DOHH2 (cell line): ENCODE data around the gene ADGRB2.

ENCODE experiments used
- H3F3A ChIP-seq: fragments of 200-600 bp; sonication (generic), shearing (Covaris generic); 2 replicates; pipeline ENCODE4 v1.6.0; 2016; ENCODE audit warnings: antibody characterized with exemption, mild to moderate bottlenecking; ENCODE audit not compliant: control insufficient read depth, insufficient read depth
- H3K27ac ChIP-seq: fragments of 200-600 bp; sonication (generic); 2 replicates; pipeline ENCODE4 v1.5.1; 2014; ENCODE audit warnings: low read depth, mild to moderate bottlenecking, low read length, moderate library complexity
- H3K27me3 ChIP-seq: fragments of 200-600 bp; sonication (generic); 2 replicates; pipeline ENCODE4 v1.6.1; 2014; ENCODE audit warnings: mild to moderate bottlenecking, low read length, mixed read lengths; ENCODE audit not compliant: control insufficient read depth
- H3K36me3 ChIP-seq: fragments of 200-600 bp; sonication (generic); 2 replicates; pipeline ENCODE4 v1.6.1; 2014; ENCODE audit warnings: mild to moderate bottlenecking, low read length, moderate library complexity, mixed read lengths; ENCODE audit not compliant: control insufficient read depth
- H3K4me1 ChIP-seq: fragments of 200-600 bp; sonication (generic); 2 replicates; pipeline ENCODE4 v1.6.1; 2014; ENCODE audit warnings: mild to moderate bottlenecking, low read length, mixed read lengths; ENCODE audit not compliant: control insufficient read depth
- H3K4me2 ChIP-seq: fragments of 200-600 bp; sonication (generic); 2 replicates; pipeline ENCODE4 v1.6.0; 2014; ENCODE audit warnings: mild to moderate bottlenecking, low read length, moderate library complexity
- H3K4me3 ChIP-seq: fragments of 200-600 bp; sonication (generic); 2 replicates; pipeline ENCODE4 v1.5.1; 2014; ENCODE audit warnings: mild to moderate bottlenecking, low read length, mixed read lengths
- H3K79me2 ChIP-seq: fragments of 200-600 bp; sonication (generic); 2 replicates; pipeline ENCODE4 v1.6.1; 2014; ENCODE audit warnings: mild to moderate bottlenecking, low read length, mixed read lengths; ENCODE audit not compliant: control insufficient read depth
- H3K9me2 ChIP-seq: fragments of 200-600 bp; sonication (generic); replicated peaks from 2 replicates; pipeline ENCODE4 v1.6.1; 2014; ENCODE audit warnings: mild to moderate bottlenecking, low read length, mixed read lengths; ENCODE audit not compliant: control insufficient read depth
- H3K9me3 ChIP-seq: fragments of 200-600 bp; sonication (generic); 2 replicates; pipeline ENCODE4 v1.6.1; 2014; ENCODE audit warnings: antibody characterized with exemption, low read length, mixed read lengths; ENCODE audit not compliant: control insufficient read depth, insufficient read depth
- H4K20me1 ChIP-seq: fragments of 200-600 bp; sonication (generic); 2 replicates; pipeline ENCODE4 v1.6.0; 2014; ENCODE audit warnings: low read depth, mild to moderate bottlenecking, antibody characterized with exemption, low read length, moderate library complexity; ENCODE audit not compliant: control insufficient read depth, insufficient read depth
- CTCF ChIP-seq: fragments of 200-600 bp; sonication (generic); IDR thresholded peaks from one replicate; pipeline ENCODE4 v1.5.1; 2014; ENCODE audit warnings: antibody characterized with exemption, mild to moderate bottlenecking, low read depth, low read length; ENCODE audit not compliant: poor library complexity, severe bottlenecking
- EZH2phosphoT487 ChIP-seq: fragments of 200-600 bp; sonication (generic); IDR thresholded peaks from 2 replicates; pipeline ENCODE4 v1.6.1; 2017; ENCODE audit warnings: borderline replicate concordance, mild to moderate bottlenecking, antibody characterized with exemption, low read length, moderate library complexity, mixed read lengths

ADGRB2 gene

GRCh38 chr1:31733389-31734219 is 30.5 kb downstream of the ADGRB2 start:
- Histone ChIP-seq H3K27ac (no peak overlapping the region), H3K4me1 (no peaks in the 10 kb centered on the region), H3K9me2 (no peaks in the 10 kb centered on the region), H3F3A (no peaks in the 10 kb centered on the region), H3K9me3 (no peaks in the 10 kb centered on the region), H3K36me3 (no peaks in the 10 kb centered on the region), H3K4me3 (no peak overlapping the region), H4K20me1 (no peaks in the 10 kb centered on the region), H3K79me2 (no peaks in the 10 kb centered on the region), H3K4me2 (no peak overlapping the region), H3K27me3 (peaks cover 8% of the 10 kb centered on the region; the same call in 1 of the 2 replicates)
- no peak for TF ChIP-seq EZH2phosphoT487
- no peak for TF ChIP-seq CTCF

- peaks cover 8% of the 10 kb centered on the region; the same call in 1 of the 2 replicates for H3K27me3 ChIP-seq
- H3K4me2 ChIP-seq: no peak overlapping the region
- TF ChIP-seq CTCF (no peak), EZH2phosphoT487 (no peak)
Observed at GRCh38 chr1:31732751-31733289, 31.3 kb downstream of the ADGRB2 start.

GRCh38 chr1:31732343-31732742 is 31.8 kb downstream of the ADGRB2 start:
- peaks cover 8% of the 10 kb centered on the region; the same call in 1 of the 2 replicates for H3K27me3 ChIP-seq
- H3K9me2 ChIP-seq: no peaks in the 10 kb centered on the region
- no peaks in the 10 kb centered on the region for H4K20me1 ChIP-seq
- TF ChIP-seq CTCF (no peak), EZH2phosphoT487 (no peak)
- H3K79me2 ChIP-seq: no peaks in the 10 kb centered on the region
- H3K4me3 ChIP-seq: no peak overlapping the region
- H3K27ac ChIP-seq: no peak overlapping the region
- H3K36me3 ChIP-seq: no peaks in the 10 kb centered on the region
- no peaks in the 10 kb centered on the region for H3K4me1 ChIP-seq
- H3F3A ChIP-seq: no peaks in the 10 kb centered on the region
- H3K4me2 ChIP-seq: no peak overlapping the region
- H3K9me3 ChIP-seq: no peaks in the 10 kb centered on the region

More at GRCh38 chr1:31732751-31733289, 31.3 kb downstream of the ADGRB2 start:
- Histone ChIP-seq H3K36me3 (no peaks in the 10 kb centered on the region), H4K20me1 (no peaks in the 10 kb centered on the region), H3F3A (no peaks in the 10 kb centered on the region), H3K79me2 (no peaks in the 10 kb centered on the region), H3K27ac (no peak overlapping the region), H3K4me3 (no peak overlapping the region), H3K4me1 (no peaks in the 10 kb centered on the region), H3K9me2 (no peaks in the 10 kb centered on the region), H3K9me3 (no peaks in the 10 kb centered on the region)
